ENCODE results near the gene C12orf76.

- TF ChIP-seq CTCF (conservative IDR thresholded peaks at IDR 0.05; ENCODE audit: low read depth in 2 of 2) = no peak
- no peak for TF ChIP-seq EZH2phosphoT487 (IDR thresholded peaks at IDR 0.05; ENCODE audit: unreplicated experiment)
Measured at GRCh38 chr12:110059651-110060000, 11.3 kb upstream of the C12orf76 start.

All from GM23338 (cell line).